Coronary artery (tissue), 2 donors: ENCODE measurements around the gene TUFM.

Experiments used
- DNase-seq: peaks from one replicate; pipeline ENCODE4 v3.0.0-alpha.2; 2017; ENCODE audit warnings: low spot score
- H3K27ac ChIP-seq, 2 donors: fragments of 200-600 bp; sonication (generic); one replicate each; pipeline ENCODE4 v1.5.1; 2016 to 2019
- H3K4me3 ChIP-seq: fragments of 200-600 bp; sonication (generic); 2 replicates; pipeline ENCODE4 v1.5.1; 2016; ENCODE audit warnings: mild to moderate bottlenecking, moderate library complexity
- CTCF ChIP-seq: fragments of 200-600 bp; sonication (generic); IDR thresholded peaks from one replicate; pipeline ENCODE4 v1.5.1; 2019; ENCODE audit warnings: antibody characterized with exemption

The TUFM gene

GRCh38 chr16:28837672-28838557 lies 8.2 kb downstream of the TUFM start:
- Histone ChIP-seq H3K27ac (no peak overlapping the region), H3K4me3 (no peak overlapping the region)
- no peak for DNase-seq
- no peak for TF ChIP-seq CTCF

- Histone ChIP-seq H3K4me3 (no peak overlapping the region), H3K27ac (no peak overlapping the region)
- TF ChIP-seq CTCF, result no peak
- no peak for DNase-seq
Measured at GRCh38 chr16:28836761-28837064, 9.4 kb downstream of the TUFM start.

GRCh38 chr16:28835864-28836760 lies 10.0 kb downstream of the TUFM start:
- no peak for TF ChIP-seq CTCF
- no peak overlapping the region for H3K4me3 ChIP-seq
- no peak overlapping the region for H3K27ac ChIP-seq
- no peak for DNase-seq

GRCh38 chr16:28834873-28835863 lies 11.0 kb downstream of the TUFM start:
- Histone ChIP-seq H3K27ac (no peak overlapping the region), H3K4me3 (no peak overlapping the region)
- no peak for DNase-seq
- TF ChIP-seq CTCF, result no peak

- Histone ChIP-seq H3K4me3 (no peak overlapping the region), H3K27ac (no peak overlapping the region)
- DNase-seq, result no peak
- no peak for TF ChIP-seq CTCF
Measured at GRCh38 chr16:28834349-28834748, 11.8 kb downstream of the TUFM start.

GRCh38 chr16:28830531-28830930 lies 15.6 kb downstream of the TUFM start:
- no peak for DNase-seq
- Histone ChIP-seq H3K4me3 (no peak overlapping the region), H3K27ac (no peak overlapping the region)
- no peak for TF ChIP-seq CTCF
